COLO829 (cell line): ENCODE measurements around the gene EVA1A.

ENCODE experiments used
- DNase-seq: peaks from one replicate; pipeline ENCODE4 v3.0.0; 2012; ENCODE audit warnings: low spot score

Gene EVA1A

GRCh38 chr2:75562513-75562864, 1.8 kb upstream of the EVA1A start:
- DNase-seq: no peak

GRCh38 chr2:75561566-75562512, 1.1 kb upstream of the EVA1A start:
- DNase-seq: no peak

- DNase-seq: no peak
Observed at GRCh38 chr2:75560022-75560767, 544 bp downstream of the EVA1A start.

- DNase-seq: no peak
Observed at GRCh38 chr2:75559680-75560021, 1.1 kb downstream of the EVA1A start.

- no peak for DNase-seq
Observed at GRCh38 chr2:75558786-75559679, 1.7 kb downstream of the EVA1A start.

- DNase-seq: no peak
Observed at GRCh38 chr2:75558136-75558535, 2.6 kb downstream of the EVA1A start.

GRCh38 chr2:75557474-75558133, 3.1 kb downstream of the EVA1A start:
- no peak for DNase-seq

- no peak for DNase-seq
Observed at GRCh38 chr2:75556679-75557366, 3.9 kb downstream of the EVA1A start.

- DNase-seq: no peak
Observed at GRCh38 chr2:75555701-75556100, 5.0 kb downstream of the EVA1A start.

GRCh38 chr2:75553935-75554531, 6.7 kb downstream of the EVA1A start:
- no peak for DNase-seq

- no peak for DNase-seq
Observed at GRCh38 chr2:75552222-75552621, 8.5 kb downstream of the EVA1A start.

GRCh38 chr2:75551434-75551833, 9.3 kb downstream of the EVA1A start:
- DNase-seq: no peak

- DNase-seq: no peak
Observed at GRCh38 chr2:75549401-75550253, 11.1 kb downstream of the EVA1A start.

- DNase-seq: no peak
Observed at GRCh38 chr2:75548036-75548573, 12.6 kb downstream of the EVA1A start.

GRCh38 chr2:75547345-75548035, 13.2 kb downstream of the EVA1A start:
- DNase-seq: peak; percentile 97

- no peak for DNase-seq
Observed at GRCh38 chr2:75545922-75546321, 14.8 kb downstream of the EVA1A start.

GRCh38 chr2:75545387-75545786, 15.4 kb downstream of the EVA1A start:
- DNase-seq: no peak

- DNase-seq: no peak
Observed at GRCh38 chr2:75543446-75543845, 17.3 kb downstream of the EVA1A start.

GRCh38 chr2:75541430-75541829, 19.3 kb downstream of the EVA1A start:
- no peak for DNase-seq
